Kidney (tissue), 14 donors: Measurements from ENCODE around the gene ACVRL1. TPM values are rescaled to one million over a fixed set of nuclear protein-coding genes. Genes with fewer than 3 reads are reported as not detected.

ENCODE experiments used
- DNase-seq, 5 donors: peaks; one replicate each; pipeline ENCODE4 v3.0.0-alpha.2; 2013 to 2020
- FAIRE-seq: peaks from 2 replicates; lab custom pipeline; 2012; peaks lifted over from hg19 to GRCh38; lab: Jason Lieb, UNC
- H3K27ac ChIP-seq, 2 donors: one replicate each; pipeline ENCODE4 v1.7.0; 2013; ENCODE audit warnings: low read depth in 2 of 2, low read length in 2 of 2, inconsistent platforms in 1 of 2
- H3K27me3 ChIP-seq: one replicate; pipeline ENCODE4 v1.7.1; 2013; ENCODE audit warnings: low read length, inconsistent platforms; ENCODE audit not compliant: control insufficient read depth, insufficient read depth
- H3K36me3 ChIP-seq, 3 donors: one replicate each; pipeline versions ENCODE4 v1.7.0 to v1.7.1; 2013; ENCODE audit warnings: low read length in 3 of 3, control low read depth in 1 of 3, inconsistent platforms in 1 of 3; ENCODE audit not compliant: insufficient read depth in 3 of 3, control insufficient read depth in 2 of 3
- H3K4me1 ChIP-seq, 3 donors: one replicate each; pipeline versions ENCODE4 v1.7.0 to v1.7.1; 2013; ENCODE audit warnings: low read length in 3 of 3, inconsistent platforms in 1 of 3, low read depth in 1 of 3; ENCODE audit not compliant: control insufficient read depth in 2 of 3, insufficient read depth in 2 of 3
- H3K4me3 ChIP-seq, 3 donors: one replicate each; pipeline versions ENCODE4 v1.7.0 to v1.8.1; 2013; ENCODE audit warnings: low read length in 3 of 3, control low read depth in 1 of 3, inconsistent platforms in 1 of 3
- H3K9ac ChIP-seq, 3 donors: one replicate each; pipeline versions ENCODE4 v1.7.0 to v1.7.1; 2013; ENCODE audit warnings: low read length in 3 of 3, control low read depth in 1 of 3, inconsistent platforms in 1 of 3
- H3K9me3 ChIP-seq, 3 donors: one replicate each; pipeline versions ENCODE4 v1.7.0 to v1.7.1; 2013; ENCODE audit warnings: low read length in 3 of 3, control low read depth in 1 of 3, inconsistent platforms in 1 of 3; ENCODE audit not compliant: control insufficient read depth in 2 of 3, insufficient read depth in 1 of 3
- CTCF ChIP-seq: IDR thresholded peaks from 3 replicates; pipeline ENCODE4 v1.5.1; 2012; ENCODE audit warnings: mild to moderate bottlenecking, moderate library complexity, borderline replicate concordance; ENCODE audit not compliant: insufficient read depth; ENCODE audit errors: extremely low read depth
- intact Hi-C: fragments of 100-400 bp; cut with DNase I; formaldehyde crosslinking; loops from one replicate; pipeline ENCODE4 v1.11.1; 2022
- polyA plus RNA-seq: library from polyadenylated mRNA; stranded (reverse); fragments of 350-450 nt; fragmentation: Illumina TruSeq; extraction: RNeasy Lipid Tissue Mini Kit (QIAGEN cat#74804); gene quantifications from one replicate; pipeline ENCODE4 v1.2.3, GENCODE V29; 2014; ENCODE audit warnings: low read depth, low replicate concordance; ENCODE audit not compliant: insufficient read depth
- total RNA-seq: library from RNA; stranded (reverse); fragmentation: NEBNext Ultra II Directional; extraction: Animal tissue kit (Norgen Biotek cat#: 25700); gene quantifications from one replicate; pipeline ENCODE4 v1.2.1, GENCODE V29; 2021
- donor health status: control.
- donor health status: control.
- donor health status: control.
- donor health status: control.
- donor health status: control.
- donor health status: DM: yes; HTN: yes; CAD: no.
- donor health status: Normal renal cell carcinoma (clear cell type).

The ACVRL1 gene
- total and polyA plus RNA-seq, 2 donors from 2014 or later: 29.1 to 88.4 TPM

- no peak for FAIRE-seq
- DNase-seq: peak in 2 of 5 donors; percentile 70 to 78
- Histone ChIP-seq H3K9ac (peak overlapping the region in 1 of 3 donors; percentile 16), H3K27ac (peak overlapping the region; percentile 25 to 33), H3K9me3 (no peaks in the 10 kb centered on the region), H3K36me3 (peaks cover 0 to 6% (median 2%) of the 10 kb centered on the region in 3 donors), H3K4me3 (peak overlapping the region in 1 of 3 donors; percentile 3), H3K4me1 (peaks cover 0 to 34% (median 30%) of the 10 kb centered on the region in 3 donors), H3K27me3 (no peaks in the 10 kb centered on the region)
- intact Hi-C loops: no loop called here
- TF ChIP-seq CTCF: no peak
These were observed 54.5 kb downstream of the ACVRL1 start for GRCh38 chr12:51961834-51962233.

DNA sequence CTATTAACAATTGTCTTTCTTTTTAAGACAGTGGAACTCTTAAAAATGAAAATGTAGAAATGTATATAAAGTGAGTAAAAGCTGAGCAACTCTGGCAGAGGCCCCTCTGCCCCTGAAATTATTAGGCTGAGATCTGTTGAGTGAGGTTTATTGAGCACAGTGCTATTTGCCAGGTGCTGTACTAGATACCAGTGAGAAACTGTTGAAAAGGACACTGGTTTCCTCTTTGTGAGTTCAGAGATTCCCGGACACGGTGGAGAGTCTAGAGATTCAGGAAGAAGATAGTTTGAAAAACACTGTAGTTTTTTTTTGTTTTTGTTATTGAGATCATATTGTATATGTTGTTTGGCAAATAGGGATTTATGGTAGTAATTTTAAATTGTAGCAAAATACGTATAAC lies 55.4 kb downstream of the ACVRL1 start:
- peak; percentile 41 for FAIRE-seq
- intact Hi-C loops: no loop called here
- Histone ChIP-seq H3K9me3 (no peaks in the 10 kb centered on the region), H3K27me3 (no peaks in the 10 kb centered on the region), H3K4me1 (peaks cover 0 to 34% (median 30%) of the 10 kb centered on the region in 3 donors), H3K36me3 (peaks cover 0 to 6% (median 2%) of the 10 kb centered on the region in 3 donors), H3K27ac (no peak overlapping the region), H3K4me3 (no peak overlapping the region), H3K9ac (no peak overlapping the region)
- TF ChIP-seq CTCF: no peak
- DNase-seq: no peak

GRCh38 chr12:51963477-51963876 lies 56.2 kb downstream of the ACVRL1 start:
- H3K9me3 ChIP-seq: no peaks in the 10 kb centered on the region

More at GRCh38 chr12:51963477-51963876, 56.2 kb downstream of the ACVRL1 start:
- no peak overlapping the region for H3K9ac ChIP-seq
- intact Hi-C loops: no loop called here
- no peak overlapping the region for H3K4me3 ChIP-seq
- no peak overlapping the region for H3K27ac ChIP-seq
- peaks cover 0 to 39% (median 26%) of the 10 kb centered on the region in 3 donors for H3K4me1 ChIP-seq
- no peaks in the 10 kb centered on the region for H3K27me3 ChIP-seq
- DNase-seq: no peak
- H3K36me3 ChIP-seq: peaks cover 0 to 6% (median 2%) of the 10 kb centered on the region in 3 donors
- TF ChIP-seq CTCF: no peak
- FAIRE-seq: no peak
